Measurements from ENCODE around the gene SOS1. TPM values are rescaled to one million over a fixed set of nuclear protein-coding genes. Genes with fewer than 3 reads are reported as not detected.
A peak's percentile ranks its signal among the peaks of the same experiment; 100 is the strongest.

SOS1 gene
- total and polyA plus RNA-seq, 2 of the 13 experiments (the other 11 are each of a cell fraction or from before 2014, with no cell fraction given): 20.8 to 60.4 TPM

GRCh38 chr2:38981003-38981669 is 139.7 kb downstream of the SOS1 start (continued):
- no peak for TF ChIP-seq PREB (CRISPR knock-in tag; IDR thresholded peaks at IDR 0.05)
- no peak for TF ChIP-seq NFIB (CRISPR knock-in tag; IDR thresholded peaks at IDR 0.05; ENCODE audit: borderline replicate concordance)
- TF ChIP-seq RFX3 (CRISPR knock-in tag; IDR thresholded peaks at IDR 0.05): no peak
- no peak for TF ChIP-seq REPIN1 (CRISPR knock-in tag; IDR thresholded peaks at IDR 0.05; ENCODE audit: borderline replicate concordance, low read depth)
- TF ChIP-seq ZFP90 (CRISPR knock-in tag; IDR thresholded peaks at IDR 0.05; ENCODE audit: borderline replicate concordance): no peak
- TF ChIP-seq ZNF639 (CRISPR knock-in tag; conservative IDR thresholded peaks at IDR 0.05): no peak
- no peak for TF ChIP-seq NRL (CRISPR knock-in tag; IDR thresholded peaks at IDR 0.05; ENCODE audit: borderline replicate concordance)
- peak; percentile 20; the same call in 1 of the 2 replicates for TF ChIP-seq ELF4 (CRISPR knock-in tag; IDR thresholded peaks at IDR 0.05; ENCODE audit: borderline replicate concordance)
- TF ChIP-seq ATF3 (CRISPR knock-in tag; IDR thresholded peaks at IDR 0.05): no peak
- no peak for TF ChIP-seq NFE2 (CRISPR knock-in tag; IDR thresholded peaks at IDR 0.05)
- TF ChIP-seq ZNF562 (CRISPR knock-in tag; IDR thresholded peaks at IDR 0.05; ENCODE audit: borderline replicate concordance): no peak
- TF ChIP-seq, protein P1, sequence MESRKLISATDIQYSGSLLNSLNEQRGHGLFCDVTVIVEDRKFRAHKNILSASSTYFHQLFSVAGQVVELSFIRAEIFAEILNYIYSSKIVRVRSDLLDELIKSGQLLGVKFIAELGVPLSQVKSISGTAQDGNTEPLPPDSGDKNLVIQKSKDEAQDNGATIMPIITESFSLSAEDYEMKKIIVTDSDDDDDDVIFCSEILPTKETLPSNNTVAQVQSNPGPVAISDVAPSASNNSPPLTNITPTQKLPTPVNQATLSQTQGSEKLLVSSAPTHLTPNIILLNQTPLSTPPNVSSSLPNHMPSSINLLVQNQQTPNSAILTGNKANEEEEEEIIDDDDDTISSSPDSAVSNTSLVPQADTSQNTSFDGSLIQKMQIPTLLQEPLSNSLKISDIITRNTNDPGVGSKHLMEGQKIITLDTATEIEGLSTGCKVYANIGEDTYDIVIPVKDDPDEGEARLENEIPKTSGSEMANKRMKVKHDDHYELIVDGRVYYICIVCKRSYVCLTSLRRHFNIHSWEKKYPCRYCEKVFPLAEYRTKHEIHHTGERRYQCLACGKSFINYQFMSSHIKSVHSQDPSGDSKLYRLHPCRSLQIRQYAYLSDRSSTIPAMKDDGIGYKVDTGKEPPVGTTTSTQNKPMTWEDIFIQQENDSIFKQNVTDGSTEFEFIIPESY (CRISPR knock-in tag; IDR thresholded peaks at IDR 0.05): no peak
- no peak for TF ChIP-seq REL (CRISPR knock-in tag; conservative IDR thresholded peaks at IDR 0.05)
- no peak for TF ChIP-seq ZSCAN9 (CRISPR knock-in tag; IDR thresholded peaks at IDR 0.05; ENCODE audit: borderline replicate concordance)
- no peak for TF ChIP-seq ZBTB42 (CRISPR knock-in tag; IDR thresholded peaks at IDR 0.05)
- peak; percentile 39; the same call in 1 of the 2 replicates for TF ChIP-seq ZNF816 (CRISPR knock-in tag; IDR thresholded peaks at IDR 0.05; ENCODE audit: borderline replicate concordance)
- TF ChIP-seq, protein P2, sequence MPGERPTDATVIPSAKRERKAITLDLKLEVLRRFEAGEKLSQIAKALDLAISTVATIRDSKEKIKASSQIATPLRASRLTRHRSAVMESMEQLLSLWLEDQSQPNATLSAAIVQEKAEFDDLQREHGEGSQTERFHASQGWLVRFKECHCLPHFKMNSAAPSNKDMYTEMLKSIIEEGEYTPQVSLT (CRISPR knock-in tag; IDR thresholded peaks at IDR 0.05; ENCODE audit: borderline replicate concordance, low read depth): no peak
- TF ChIP-seq ZBTB1 (CRISPR knock-in tag; IDR thresholded peaks at IDR 0.05; ENCODE audit: borderline replicate concordance): no peak
- TF ChIP-seq ZNF670 (CRISPR knock-in tag; IDR thresholded peaks at IDR 0.05; ENCODE audit: borderline replicate concordance): no peak
- TF ChIP-seq DMTF1 (CRISPR knock-in tag; IDR thresholded peaks at IDR 0.05): no peak

Data from HepG2 (cell line).